OCI-LY1 (cell line): ENCODE data around the gene MAP2.

ENCODE experiments used
- H2AFZ ChIP-seq: fragments of 200-600 bp; sonication (generic), shearing (Covaris generic); 2 replicates; pipeline ENCODE4 v1.6.0; 2014; ENCODE audit warnings: antibody characterized with exemption, mild to moderate bottlenecking, low read length
- H3F3A ChIP-seq: fragments of 200-600 bp; sonication (generic), shearing (Covaris generic); 2 replicates; pipeline ENCODE4 v1.6.0; 2014; ENCODE audit warnings: mild to moderate bottlenecking, antibody characterized with exemption, low read length, moderate library complexity; ENCODE audit not compliant: insufficient read depth
- H3K27ac ChIP-seq: fragments of 200-600 bp; sonication (generic); 2 replicates; pipeline ENCODE4 v1.5.1; 2014; ENCODE audit warnings: low read length, mixed run types, mild to moderate bottlenecking, low read depth; ENCODE audit not compliant: poor library complexity, severe bottlenecking
- H3K27me3 ChIP-seq: fragments of 200-600 bp; sonication (generic); 2 replicates; pipeline ENCODE4 v1.6.0; 2014; ENCODE audit warnings: antibody characterized with exemption, mild to moderate bottlenecking, low read length, moderate library complexity; ENCODE audit not compliant: insufficient read depth
- H3K36me3 ChIP-seq: fragments of 200-600 bp; sonication (generic); 2 replicates; pipeline ENCODE4 v1.6.1; 2014; ENCODE audit warnings: mild to moderate bottlenecking, antibody characterized with exemption, low read length, moderate library complexity, mixed read lengths; ENCODE audit not compliant: insufficient read depth
- H3K4me1 ChIP-seq: fragments of 200-600 bp; sonication (generic); 2 replicates; pipeline ENCODE4 v1.5.1; 2014; ENCODE audit warnings: mild to moderate bottlenecking, low read length, moderate library complexity; ENCODE audit not compliant: insufficient read depth, severe bottlenecking
- H3K4me2 ChIP-seq: fragments of 200-600 bp; sonication (generic), shearing (Covaris generic); 2 replicates; pipeline ENCODE4 v1.6.1; 2014; ENCODE audit warnings: low read length
- H3K4me3 ChIP-seq: fragments of 200-600 bp; sonication (generic); 2 replicates; pipeline ENCODE4 v1.5.1; 2014; ENCODE audit warnings: low read length, low read depth, mild to moderate bottlenecking, mixed read lengths; ENCODE audit not compliant: poor library complexity, severe bottlenecking
- H3K79me2 ChIP-seq: fragments of 200-600 bp; shearing (Covaris generic); 2 replicates; pipeline ENCODE4 v1.6.1; 2016; ENCODE audit warnings: mixed run types, low read length, mixed read lengths; ENCODE audit not compliant: insufficient read depth
- H3K9ac ChIP-seq: fragments of 200-600 bp; sonication (generic), shearing (Covaris generic); 2 replicates; pipeline ENCODE4 v1.6.1; 2014; ENCODE audit warnings: mild to moderate bottlenecking, low read length, mixed read lengths
- H3K9me2 ChIP-seq: fragments of 200-600 bp; sonication (generic), shearing (Covaris generic); 2 replicates; pipeline ENCODE4 v1.6.1; 2014; ENCODE audit warnings: low read depth, mild to moderate bottlenecking, low read length, mixed read lengths
- H3K9me3 ChIP-seq: fragments of 200-600 bp; shearing (Covaris generic); 2 replicates; pipeline ENCODE4 v1.6.1; 2014; ENCODE audit warnings: low read length, mixed read lengths
- H4K20me1 ChIP-seq: fragments of 200-600 bp; sonication (generic), shearing (Covaris generic); 2 replicates; pipeline ENCODE4 v1.6.0; 2016; ENCODE audit warnings: mild to moderate bottlenecking, low read length; ENCODE audit not compliant: insufficient read depth
- EZH2 ChIP-seq: fragments of 200-600 bp; sonication (generic), shearing (Covaris generic); IDR thresholded peaks from 2 replicates; pipeline ENCODE4 v1.8.0; 2017; ENCODE audit warnings: borderline replicate concordance, mixed run types, mild to moderate bottlenecking, antibody characterized with exemption, low read length, moderate library complexity, mixed read lengths
- TF ChIP-seq, protein P1 (sequence below): fragments of 200-600 bp; sonication (generic), shearing (Covaris generic); IDR thresholded peaks from 2 replicates; pipeline ENCODE4 v1.5.1; 2017; ENCODE audit warnings: mild to moderate bottlenecking, antibody characterized with exemption, low read length, moderate library complexity, mixed read lengths

MAP2 gene

GRCh38 chr2:209496586-209496982 is 72.7 kb downstream of the MAP2 start:
- Histone ChIP-seq H3K4me3 (no peak overlapping the region), H3K27ac (no peak overlapping the region), H2AFZ (no peak overlapping the region), H3K27me3 (no peaks in the 10 kb centered on the region), H3K79me2 (no peaks in the 10 kb centered on the region), H3F3A (no peaks in the 10 kb centered on the region), H3K4me1 (no peaks in the 10 kb centered on the region), H3K9ac (no peak overlapping the region), H3K4me2 (no peak overlapping the region), H3K9me3 (peaks cover 3% of the 10 kb centered on the region; the same call in 1 of the 2 replicates), H4K20me1 (no peaks in the 10 kb centered on the region), H3K36me3 (no peaks in the 10 kb centered on the region; the same call in 1 of the 2 replicates), H3K9me2 (no peaks in the 10 kb centered on the region)
- no peak for TF ChIP-seq EZH2
- TF ChIP-seq, protein P1, sequence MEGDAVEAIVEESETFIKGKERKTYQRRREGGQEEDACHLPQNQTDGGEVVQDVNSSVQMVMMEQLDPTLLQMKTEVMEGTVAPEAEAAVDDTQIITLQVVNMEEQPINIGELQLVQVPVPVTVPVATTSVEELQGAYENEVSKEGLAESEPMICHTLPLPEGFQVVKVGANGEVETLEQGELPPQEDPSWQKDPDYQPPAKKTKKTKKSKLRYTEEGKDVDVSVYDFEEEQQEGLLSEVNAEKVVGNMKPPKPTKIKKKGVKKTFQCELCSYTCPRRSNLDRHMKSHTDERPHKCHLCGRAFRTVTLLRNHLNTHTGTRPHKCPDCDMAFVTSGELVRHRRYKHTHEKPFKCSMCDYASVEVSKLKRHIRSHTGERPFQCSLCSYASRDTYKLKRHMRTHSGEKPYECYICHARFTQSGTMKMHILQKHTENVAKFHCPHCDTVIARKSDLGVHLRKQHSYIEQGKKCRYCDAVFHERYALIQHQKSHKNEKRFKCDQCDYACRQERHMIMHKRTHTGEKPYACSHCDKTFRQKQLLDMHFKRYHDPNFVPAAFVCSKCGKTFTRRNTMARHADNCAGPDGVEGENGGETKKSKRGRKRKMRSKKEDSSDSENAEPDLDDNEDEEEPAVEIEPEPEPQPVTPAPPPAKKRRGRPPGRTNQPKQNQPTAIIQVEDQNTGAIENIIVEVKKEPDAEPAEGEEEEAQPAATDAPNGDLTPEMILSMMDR, result no peak

GRCh38 chr2:209498614-209499013 is 74.8 kb downstream of the MAP2 start:
- no peak overlapping the region for H3K4me2 ChIP-seq
- H2AFZ ChIP-seq, result no peak overlapping the region
- no peaks in the 10 kb centered on the region; the same call in 1 of the 2 replicates for H3K36me3 ChIP-seq
- no peak overlapping the region for H3K9ac ChIP-seq
- H3K27ac ChIP-seq, result no peak overlapping the region
- no peaks in the 10 kb centered on the region for H3F3A ChIP-seq
- no peaks in the 10 kb centered on the region for H3K27me3 ChIP-seq
- peaks cover 3% of the 10 kb centered on the region; the same call in 1 of the 2 replicates for H3K9me3 ChIP-seq
- no peak overlapping the region for H3K4me3 ChIP-seq
- peaks cover 12% of the 10 kb centered on the region for H3K4me1 ChIP-seq
- no peaks in the 10 kb centered on the region for H3K9me2 ChIP-seq
- TF ChIP-seq EZH2, result no peak
- TF ChIP-seq, protein P1, result no peak
- no peaks in the 10 kb centered on the region for H3K79me2 ChIP-seq
- H4K20me1 ChIP-seq, result no peaks in the 10 kb centered on the region

GRCh38 chr2:209499069-209499468 is 75.2 kb downstream of the MAP2 start:
- Histone ChIP-seq H3K36me3 (no peaks in the 10 kb centered on the region; the same call in 1 of the 2 replicates), H3K27ac (no peak overlapping the region), H2AFZ (no peak overlapping the region), H3K4me2 (no peak overlapping the region), H4K20me1 (no peaks in the 10 kb centered on the region), H3K4me1 (peaks cover 12% of the 10 kb centered on the region), H3K27me3 (no peaks in the 10 kb centered on the region), H3K9ac (no peak overlapping the region), H3K9me2 (no peaks in the 10 kb centered on the region), H3K4me3 (no peak overlapping the region), H3K79me2 (no peaks in the 10 kb centered on the region), H3F3A (no peaks in the 10 kb centered on the region), H3K9me3 (peaks cover 3% of the 10 kb centered on the region; the same call in 1 of the 2 replicates)
- no peak for TF ChIP-seq EZH2
- TF ChIP-seq, protein P1, result no peak
